GM19193 (cell line): ENCODE data around the gene FH.

ENCODE experiments used
- POLR2A ChIP-seq: IDR thresholded peaks from 4 replicates; pipeline ENCODE4 v1.6.1; 2011; ENCODE audit not compliant: insufficient read depth, insufficient read length; ENCODE audit errors: extremely low read depth

The FH gene

GRCh38 chr1:241533326-241534115 is 14.0 kb upstream of the FH start:
- TF ChIP-seq POLR2A: no peak

GRCh38 chr1:241532864-241533263 is 13.3 kb upstream of the FH start:
- peak; percentile 58 for TF ChIP-seq POLR2A

GRCh38 chr1:241532162-241532531 is 12.6 kb upstream of the FH start, which contains the start of gene KMO:
TSS of gene KMO (plus strand) at chr1:241532378. CDS start at chr1:241532445, 67 bp downstream.
- no peak for TF ChIP-seq POLR2A

- TF ChIP-seq POLR2A: no peak
These were observed 11.9 kb upstream of the FH start for GRCh38 chr1:241531195-241532161.

- TF ChIP-seq POLR2A: no peak
These were observed 7.6 kb upstream of the FH start for GRCh38 chr1:241527146-241527545.

GRCh38 chr1:241525026-241525425 is 5.5 kb upstream of the FH start:
- TF ChIP-seq POLR2A: no peak

- no peak for TF ChIP-seq POLR2A
These were observed 2.2 kb upstream of the FH start for GRCh38 chr1:241521718-241522117.

GRCh38 chr1:241520080-241520465 is 518 bp upstream of the FH start:
- TF ChIP-seq POLR2A: no peak

GRCh38 chr1:241518476-241519307 is 863 bp downstream of the FH start:
- TF ChIP-seq POLR2A: no peak

GRCh38 chr1:241513378-241513777 is 6.2 kb downstream of the FH start:
- TF ChIP-seq POLR2A: no peak

GRCh38 chr1:241507189-241507863 is 12.2 kb downstream of the FH start:
- no peak for TF ChIP-seq POLR2A

- TF ChIP-seq POLR2A: no peak
These were observed 16.1 kb downstream of the FH start for GRCh38 chr1:241503444-241503843.

GRCh38 chr1:241499910-241500309 is 19.6 kb downstream of the FH start:
- no peak for TF ChIP-seq POLR2A

GRCh38 chr1:241495741-241496140 is 23.8 kb downstream of the FH start:
- TF ChIP-seq POLR2A: no peak
